Measurements from ENCODE around the gene CDC45. TPM values are rescaled to one million over a fixed set of nuclear protein-coding genes. Genes with fewer than 3 reads are reported as not detected.

Gene CDC45
- total RNA-seq = 8.1 and 10.4 TPM in 2 replicates

- DNase-seq (ENCODE audit: low read depth) = peak; percentile 99
- peak within 1 kb of the TSS; percentile 93 for H3K4me3 ChIP-seq (ENCODE audit: low read depth, low read length)
- TF ChIP-seq, protein P1, sequence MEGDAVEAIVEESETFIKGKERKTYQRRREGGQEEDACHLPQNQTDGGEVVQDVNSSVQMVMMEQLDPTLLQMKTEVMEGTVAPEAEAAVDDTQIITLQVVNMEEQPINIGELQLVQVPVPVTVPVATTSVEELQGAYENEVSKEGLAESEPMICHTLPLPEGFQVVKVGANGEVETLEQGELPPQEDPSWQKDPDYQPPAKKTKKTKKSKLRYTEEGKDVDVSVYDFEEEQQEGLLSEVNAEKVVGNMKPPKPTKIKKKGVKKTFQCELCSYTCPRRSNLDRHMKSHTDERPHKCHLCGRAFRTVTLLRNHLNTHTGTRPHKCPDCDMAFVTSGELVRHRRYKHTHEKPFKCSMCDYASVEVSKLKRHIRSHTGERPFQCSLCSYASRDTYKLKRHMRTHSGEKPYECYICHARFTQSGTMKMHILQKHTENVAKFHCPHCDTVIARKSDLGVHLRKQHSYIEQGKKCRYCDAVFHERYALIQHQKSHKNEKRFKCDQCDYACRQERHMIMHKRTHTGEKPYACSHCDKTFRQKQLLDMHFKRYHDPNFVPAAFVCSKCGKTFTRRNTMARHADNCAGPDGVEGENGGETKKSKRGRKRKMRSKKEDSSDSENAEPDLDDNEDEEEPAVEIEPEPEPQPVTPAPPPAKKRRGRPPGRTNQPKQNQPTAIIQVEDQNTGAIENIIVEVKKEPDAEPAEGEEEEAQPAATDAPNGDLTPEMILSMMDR (IDR thresholded peaks at IDR 0.05; ENCODE audit: insufficient read depth, low read depth, low read length) = no peak
Observed at GRCh38 chr22:19479355-19480172, at the start of gene CDC45. TSS of gene CDC45 (plus strand) at chr22:19479920. CDS start at chr22:19479969, 49 bp downstream.

DNA sequence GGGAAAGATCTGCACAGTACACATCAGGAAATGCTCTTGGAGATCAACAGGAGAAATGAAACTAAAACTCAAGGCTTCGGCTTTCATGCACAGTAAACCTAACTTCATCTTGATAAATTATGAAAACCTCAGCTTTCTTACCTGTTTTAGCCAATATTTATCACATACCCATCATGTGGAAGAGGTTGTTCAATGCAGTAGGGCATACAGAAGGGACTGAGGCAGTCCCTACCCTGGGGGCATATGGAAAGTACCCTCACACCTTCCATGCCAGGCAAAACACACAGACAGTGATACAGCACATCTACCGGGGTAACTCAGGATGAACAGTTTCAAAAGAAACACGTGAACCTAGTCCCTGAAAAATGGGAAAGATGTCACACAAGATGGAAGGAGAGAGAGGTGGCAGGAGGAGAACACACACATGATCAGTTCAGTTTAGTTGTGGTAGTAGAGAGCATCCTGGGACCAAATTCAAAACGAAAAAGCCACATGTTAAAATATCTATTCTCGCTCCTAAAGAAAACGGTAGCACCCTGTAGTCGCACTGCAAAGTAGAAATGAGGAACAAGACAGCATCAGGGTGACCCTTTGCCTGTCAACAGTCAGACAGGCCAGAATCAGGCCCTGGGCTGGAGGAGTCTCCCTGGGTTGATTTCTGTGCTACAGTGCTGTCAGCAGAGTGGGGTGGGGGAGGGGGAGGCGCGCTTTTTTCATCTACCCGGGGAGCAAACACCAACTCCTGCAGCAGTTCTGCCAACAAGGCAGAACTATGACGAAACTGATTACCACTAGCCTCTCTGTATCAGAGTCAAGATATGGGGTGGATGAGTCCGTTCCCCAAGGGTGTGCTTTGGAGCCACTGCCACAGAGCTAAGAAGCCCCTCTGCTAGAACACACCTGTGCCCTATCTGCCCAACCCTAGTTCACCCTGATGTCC lies 49.5 kb upstream of the CDC45 start:
- peak; percentile 84 for DNase-seq (ENCODE audit: low read depth)
- peak overlapping the region; percentile 89 for H3K4me3 ChIP-seq (ENCODE audit: low read depth, low read length)
- TF ChIP-seq, protein P1 (IDR thresholded peaks at IDR 0.05; ENCODE audit: insufficient read depth, low read depth, low read length) = no peak

GRCh38 chr22:19430890-19431541 lies 48.7 kb upstream of the CDC45 start:
- TF ChIP-seq, protein P1 (IDR thresholded peaks at IDR 0.05; ENCODE audit: insufficient read depth, low read depth, low read length) = peak; percentile 24
- H3K4me3 ChIP-seq (ENCODE audit: low read depth, low read length) = peak overlapping the region; percentile 89
- peak; percentile 39 for DNase-seq (ENCODE audit: low read depth)

GRCh38 chr22:19431649-19432132 lies 48.0 kb upstream of the CDC45 start, which contains the start of gene HIRA:
TSS of gene HIRA (minus strand) at chr22:19431733. CDS start at chr22:19431476, 257 bp downstream.
- H3K4me3 ChIP-seq (ENCODE audit: low read depth, low read length) = peak within 1 kb of the TSS; percentile 89
- TF ChIP-seq, protein P1 (IDR thresholded peaks at IDR 0.05; ENCODE audit: insufficient read depth, low read depth, low read length) = no peak
- DNase-seq (ENCODE audit: low read depth) = peak; percentile 76

DNA sequence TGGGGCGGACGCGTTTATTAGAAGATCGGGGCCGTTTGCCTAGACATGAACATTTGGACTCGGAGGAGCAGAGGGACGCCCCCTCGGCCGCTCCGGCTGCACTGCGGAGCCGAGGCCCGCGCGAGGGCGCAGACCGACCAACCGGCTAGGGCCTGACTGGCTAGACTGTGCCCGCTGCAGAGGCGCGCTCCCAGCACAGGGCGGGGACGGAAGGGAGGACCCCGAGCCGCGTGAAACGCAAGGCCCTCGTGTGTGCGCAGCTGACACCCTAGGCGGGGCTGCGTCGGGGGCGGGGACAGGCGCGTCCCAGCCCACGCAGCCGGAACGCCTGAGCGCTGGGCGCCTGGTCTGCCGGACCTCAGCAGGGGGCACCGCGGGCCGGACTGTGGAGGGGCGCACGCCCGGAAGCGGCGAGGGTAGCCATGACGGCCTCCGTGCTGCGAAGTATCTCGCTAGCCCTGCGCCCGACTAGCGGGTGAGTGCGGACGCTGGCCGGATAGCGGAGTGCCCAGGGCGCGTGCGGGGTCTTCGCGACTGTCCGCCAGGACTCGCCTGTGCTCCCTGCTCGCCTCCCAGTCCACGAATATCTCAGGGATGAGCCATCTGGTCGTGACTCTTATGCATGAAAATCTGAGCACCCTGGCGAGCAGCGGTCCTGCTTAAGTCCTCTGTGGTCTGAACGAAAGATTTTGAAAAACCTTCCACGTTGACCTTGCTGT lies 47.4 kb upstream of the CDC45 start, which contains the start of gene MRPL40:
Gene MRPL40 (plus strand): TSS at position 413 of the 719 bp plus-strand sequence. CDS start 10 bp downstream, at position 423.
- TF ChIP-seq, protein P1 (IDR thresholded peaks at IDR 0.05; ENCODE audit: insufficient read depth, low read depth, low read length) = peak; percentile 13
- peak; percentile 95 for DNase-seq (ENCODE audit: low read depth)
- H3K4me3 ChIP-seq (ENCODE audit: low read depth, low read length) = peak within 1 kb of the TSS; percentile 89

All from fibroblast of villous mesenchyme (primary cell).